GM21723 (cell line): ENCODE results near the gene ZCWPW2.

Experiments
- ATAC-seq: cut with Tn5 transposase; IDR thresholded peaks from one replicate; pipeline ENCODE4 v1.9.1; 2021; ENCODE audit warnings: mild to moderate bottlenecking, moderate library complexity; ENCODE audit not compliant: unreplicated experiment

ZCWPW2 gene

GRCh38 chr3:28349469-28350000, 1.0 kb downstream of the ZCWPW2 start:
- no peak for ATAC-seq

DNA sequence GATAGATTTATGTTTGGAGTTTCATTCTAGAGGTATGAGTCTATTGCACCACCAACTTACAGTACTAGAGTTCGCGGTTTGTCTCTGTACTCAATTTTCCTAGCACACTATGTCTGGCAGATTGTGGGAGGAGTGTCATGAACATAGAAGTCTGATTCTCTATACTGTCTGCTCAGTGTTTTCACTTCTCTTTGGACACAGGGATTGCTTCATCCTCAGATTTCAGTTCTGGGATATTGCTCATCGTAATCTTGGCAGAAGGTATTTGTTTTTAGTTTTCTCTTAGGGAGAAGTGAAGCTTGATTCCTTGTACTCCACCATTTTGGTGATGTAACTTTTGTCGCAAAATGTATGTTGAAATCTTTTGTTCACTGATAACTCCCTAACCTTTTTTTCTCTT, 27.9 kb downstream of the ZCWPW2 start:
- no peak for ATAC-seq

- ATAC-seq: no peak
These were observed 37.5 kb downstream of the ZCWPW2 start for GRCh38 chr3:28386049-28386448.

- ATAC-seq: no peak
These were observed 40.5 kb downstream of the ZCWPW2 start for GRCh38 chr3:28388978-28389377.

GRCh38 chr3:28399206-28399605, 50.7 kb downstream of the ZCWPW2 start:
- no peak for ATAC-seq

- ATAC-seq: no peak
These were observed 57.7 kb downstream of the ZCWPW2 start for GRCh38 chr3:28406241-28406640.

GRCh38 chr3:28449398-28449797, 100.9 kb downstream of the ZCWPW2 start:
- no peak for ATAC-seq

DNA sequence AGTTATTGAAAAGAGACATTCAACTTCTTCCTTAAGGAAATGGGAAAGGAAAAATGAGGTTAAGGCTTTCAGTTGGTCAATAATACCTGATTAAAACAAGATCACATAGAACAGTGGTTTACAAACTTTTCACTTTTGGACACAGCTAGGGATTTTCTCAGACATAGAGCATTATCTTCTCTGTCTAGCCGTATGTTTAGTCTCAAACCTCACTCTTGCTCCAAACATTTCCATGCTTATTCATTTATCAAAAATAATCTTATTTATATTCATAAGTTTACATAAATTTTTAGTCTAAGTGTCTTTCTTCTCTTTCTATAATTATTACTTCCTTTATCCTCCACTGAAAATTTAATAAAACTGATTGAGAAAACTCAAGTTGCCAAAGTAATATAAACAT, 114.3 kb downstream of the ZCWPW2 start:
- no peak for ATAC-seq

DNA sequence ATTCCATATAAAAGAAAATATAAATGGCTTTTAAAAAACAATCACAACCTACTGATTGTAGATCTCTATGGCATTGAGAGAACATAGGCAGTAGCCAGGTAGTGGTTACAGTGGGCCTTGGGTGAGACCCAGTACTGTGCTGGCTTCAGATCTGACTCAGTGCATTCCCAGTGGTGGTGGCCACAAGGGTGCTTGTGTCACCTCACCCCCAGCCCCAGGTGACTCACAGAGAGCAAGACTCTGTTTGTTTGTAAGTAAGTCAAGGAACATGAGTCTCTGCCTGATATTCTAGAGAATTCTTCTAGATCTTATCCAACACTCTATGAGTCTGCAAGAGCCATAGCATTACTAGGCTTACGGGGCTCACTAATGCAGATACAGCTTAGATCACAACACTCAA, 118.9 kb downstream of the ZCWPW2 start:
- ATAC-seq: no peak

- peak; percentile 69 for ATAC-seq
These were observed 127.7 kb downstream of the ZCWPW2 start for GRCh38 chr3:28476194-28476593.

GRCh38 chr3:28476764-28477163, 128.2 kb downstream of the ZCWPW2 start:
- ATAC-seq: no peak

GRCh38 chr3:28485164-28485563, 136.6 kb downstream of the ZCWPW2 start:
- ATAC-seq: no peak

- ATAC-seq: no peak
These were observed 146.8 kb downstream of the ZCWPW2 start for GRCh38 chr3:28495301-28495700.

DNA sequence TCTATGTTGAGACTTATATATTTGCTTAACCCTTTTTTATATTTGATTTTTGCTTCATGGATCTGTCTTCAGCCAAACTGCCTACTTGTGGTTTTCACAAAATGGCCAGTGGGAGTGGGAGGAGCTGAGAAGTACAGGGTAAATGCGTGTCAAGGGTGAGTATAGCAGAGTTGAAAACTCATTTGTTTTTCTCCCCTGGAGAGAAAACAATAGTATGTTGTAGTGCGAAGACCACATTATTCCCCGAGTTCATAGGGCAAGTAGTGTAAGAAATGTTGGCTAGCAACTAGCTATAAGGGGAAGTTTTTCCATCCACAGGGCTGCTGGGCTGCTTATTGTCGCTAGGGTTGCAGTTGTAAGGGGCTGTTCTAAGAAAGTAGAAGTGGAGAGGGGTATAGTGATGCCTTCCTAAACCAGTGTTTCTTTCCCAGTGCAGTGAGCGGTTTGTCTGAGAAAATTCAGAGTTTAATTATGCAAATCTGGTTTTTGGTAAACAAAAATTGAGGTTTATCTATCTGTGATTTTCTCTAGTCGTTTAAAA, 153.9 kb downstream of the ZCWPW2 start:
- no peak for ATAC-seq

DNA sequence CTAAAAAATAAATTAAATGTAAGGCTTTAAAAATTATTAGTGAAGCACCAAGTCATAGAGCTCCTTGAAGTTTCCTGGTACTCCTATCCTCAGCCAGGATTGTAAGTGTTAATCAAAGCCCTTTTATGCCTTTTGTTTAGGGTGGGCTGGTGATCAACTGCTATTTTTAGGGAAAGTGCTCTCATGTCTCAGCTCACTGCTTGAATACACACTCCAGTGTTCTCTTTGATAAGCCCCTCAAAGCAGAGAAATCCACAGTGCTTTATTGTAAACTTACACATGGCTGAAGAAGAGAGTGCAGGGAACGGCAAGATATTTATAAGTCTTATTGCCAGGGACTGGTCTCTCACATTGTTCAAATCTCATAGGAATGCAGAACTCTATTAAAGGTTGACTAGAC, 156.5 kb downstream of the ZCWPW2 start:
- no peak for ATAC-seq

DNA sequence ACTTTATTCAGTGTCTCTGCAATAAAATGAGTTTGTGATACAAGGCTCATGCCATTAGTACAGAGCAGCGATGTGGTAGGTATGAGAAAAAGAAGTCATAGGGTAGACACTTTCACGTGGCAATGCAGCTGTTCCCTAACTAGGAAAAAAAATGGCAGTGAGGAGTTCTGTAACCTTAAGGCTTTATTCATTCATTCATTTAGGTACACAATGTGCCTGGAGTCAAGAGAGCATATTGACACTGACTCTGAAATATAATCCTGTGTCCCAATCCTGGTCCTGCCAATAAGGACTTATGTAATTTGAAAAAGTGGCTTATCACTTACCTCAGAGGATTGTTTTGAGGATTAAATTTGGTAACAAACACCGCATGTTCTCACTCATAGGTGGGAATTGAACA, 173.1 kb downstream of the ZCWPW2 start:
- ATAC-seq: no peak

- no peak for ATAC-seq
These were observed 193.8 kb downstream of the ZCWPW2 start for GRCh38 chr3:28542351-28542750.

- no peak for ATAC-seq
These were observed 195.7 kb downstream of the ZCWPW2 start for GRCh38 chr3:28544236-28544635.

DNA sequence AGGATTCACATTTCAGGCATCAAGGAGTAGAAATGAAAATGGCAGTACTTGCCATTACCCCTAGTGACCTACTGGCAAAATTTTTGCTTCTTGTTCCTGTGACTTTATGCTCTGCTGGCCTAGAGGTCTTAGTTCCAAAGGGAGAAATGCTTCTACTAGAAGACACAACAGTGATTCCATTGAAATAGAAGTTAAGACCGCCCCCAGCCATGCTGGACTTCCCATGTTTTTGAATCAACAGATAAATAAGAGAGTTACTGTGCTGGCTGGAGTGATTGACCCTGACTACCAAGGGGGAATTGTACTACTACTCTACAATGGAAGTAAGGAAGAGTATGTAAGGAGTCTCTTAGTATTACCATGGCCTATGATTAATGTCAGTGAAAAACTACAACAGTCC, 196.3 kb downstream of the ZCWPW2 start:
- ATAC-seq: no peak

- no peak for ATAC-seq
These were observed 199.2 kb downstream of the ZCWPW2 start for GRCh38 chr3:28547677-28548076.

DNA sequence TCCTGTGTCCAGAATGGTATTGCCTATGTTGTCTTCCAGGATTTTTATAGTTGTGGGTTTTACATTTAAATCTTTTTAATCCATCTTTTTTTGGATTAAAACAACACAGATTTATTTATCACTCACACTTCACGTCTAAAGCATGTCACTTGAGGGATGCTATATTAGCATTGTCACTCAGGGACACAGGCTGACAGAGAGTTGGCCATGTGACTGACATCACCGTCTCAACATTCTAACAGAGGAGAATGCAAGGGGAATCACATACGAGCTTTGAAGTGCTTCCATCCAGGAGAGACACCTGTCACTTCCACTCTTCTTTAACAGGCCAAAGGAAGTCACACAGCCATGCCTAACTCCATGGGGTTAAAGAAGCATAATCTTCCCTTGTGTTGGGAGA, 204.7 kb downstream of the ZCWPW2 start:
- no peak for ATAC-seq

- ATAC-seq: no peak
These were observed 207.7 kb downstream of the ZCWPW2 start for GRCh38 chr3:28556195-28556594.

DNA sequence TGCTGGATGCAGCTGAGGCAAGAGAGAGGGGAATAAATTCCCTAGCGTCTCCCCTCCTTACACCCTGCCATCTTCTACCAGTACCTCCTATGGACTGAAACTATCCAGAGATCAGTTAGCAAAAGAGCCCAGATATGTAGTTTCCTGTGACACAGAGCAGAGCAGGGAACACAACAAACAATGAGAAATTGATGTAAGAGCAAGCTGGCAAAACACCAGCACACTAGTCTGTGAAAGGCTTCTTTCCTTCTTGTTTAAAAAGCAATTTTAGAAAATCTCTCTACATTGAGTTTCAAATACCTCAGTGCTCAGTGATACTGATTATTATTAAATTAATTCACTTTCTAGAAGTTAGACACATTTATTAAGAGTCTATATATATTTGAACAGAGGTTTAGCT, 215.7 kb downstream of the ZCWPW2 start:
- no peak for ATAC-seq
